ENCODE measurements around the gene ANKRD24. TPM values are rescaled to one million over a fixed set of nuclear protein-coding genes. Genes with fewer than 3 reads are reported as not detected.
A peak's percentile ranks its signal among the peaks of the same experiment; 100 is the strongest.

The ANKRD24 gene
- total RNA-seq, 1 donor from 2014 or later: 0.82 TPM

GRCh38 chr19:4196009-4196408 is 13.5 kb downstream of the ANKRD24 start:
- Mint-ChIP-seq H3K27me3 (ENCODE audit: unreplicated experiment) (peaks cover 22% of the 10 kb centered on the region), H3K4me3 (ENCODE audit: unreplicated experiment) (no peak overlapping the region), H3K27ac (ENCODE audit: unreplicated experiment) (no peak overlapping the region), H3K36me3 (ENCODE audit: low read depth, unreplicated experiment) (peaks cover 13% of the 10 kb centered on the region), H3K9me3 (ENCODE audit: unreplicated experiment) (no peaks in the 10 kb centered on the region), H3K4me1 (ENCODE audit: unreplicated experiment) (peaks cover 10% of the 10 kb centered on the region)
- no peak for TF ChIP-seq CTCF (IDR thresholded peaks at IDR 0.05; ENCODE audit: unreplicated experiment)
- DNase-seq (ENCODE audit: low spot score): no peak

GRCh38 chr19:4196587-4197148 is 14.2 kb downstream of the ANKRD24 start:
- H3K4me3 Mint-ChIP-seq (ENCODE audit: unreplicated experiment): no peak overlapping the region
- no peaks in the 10 kb centered on the region for H3K9me3 Mint-ChIP-seq (ENCODE audit: unreplicated experiment)
- H3K27me3 Mint-ChIP-seq (ENCODE audit: unreplicated experiment): peaks cover 24% of the 10 kb centered on the region
- peaks cover 10% of the 10 kb centered on the region for H3K4me1 Mint-ChIP-seq (ENCODE audit: unreplicated experiment)
- TF ChIP-seq CTCF (IDR thresholded peaks at IDR 0.05; ENCODE audit: unreplicated experiment): no peak
- DNase-seq (ENCODE audit: low spot score): no peak
- H3K27ac Mint-ChIP-seq (ENCODE audit: unreplicated experiment): no peak overlapping the region
- peaks cover 13% of the 10 kb centered on the region for H3K36me3 Mint-ChIP-seq (ENCODE audit: low read depth, unreplicated experiment)

GRCh38 chr19:4197228-4197624 is 14.7 kb downstream of the ANKRD24 start:
- DNase-seq (ENCODE audit: low spot score): no peak
- Mint-ChIP-seq H3K27me3 (ENCODE audit: unreplicated experiment) (peaks cover 24% of the 10 kb centered on the region), H3K4me3 (ENCODE audit: unreplicated experiment) (peak overlapping the region; percentile 79), H3K27ac (ENCODE audit: unreplicated experiment) (no peak overlapping the region), H3K36me3 (ENCODE audit: low read depth, unreplicated experiment) (peaks cover 13% of the 10 kb centered on the region), H3K9me3 (ENCODE audit: unreplicated experiment) (no peaks in the 10 kb centered on the region), H3K4me1 (ENCODE audit: unreplicated experiment) (peaks cover 10% of the 10 kb centered on the region)
- TF ChIP-seq CTCF (IDR thresholded peaks at IDR 0.05; ENCODE audit: unreplicated experiment): no peak

- Mint-ChIP-seq H3K4me3 (ENCODE audit: unreplicated experiment) (peak overlapping the region; percentile 79), H3K27me3 (ENCODE audit: unreplicated experiment) (peaks cover 22% of the 10 kb centered on the region), H3K27ac (ENCODE audit: unreplicated experiment) (peak overlapping the region; percentile 5), H3K4me1 (ENCODE audit: unreplicated experiment) (peaks cover 10% of the 10 kb centered on the region), H3K9me3 (ENCODE audit: unreplicated experiment) (no peaks in the 10 kb centered on the region), H3K36me3 (ENCODE audit: low read depth, unreplicated experiment) (peaks cover 13% of the 10 kb centered on the region)
- DNase-seq (ENCODE audit: low spot score): peak; percentile 14
- TF ChIP-seq CTCF (IDR thresholded peaks at IDR 0.05; ENCODE audit: unreplicated experiment): no peak
These were observed 15.4 kb downstream of the ANKRD24 start for GRCh38 chr19:4197625-4198466.

All from endothelial cell (in vitro differentiated cells).